ENCODE data around the gene PITPNB. TPM values are rescaled to one million over a fixed set of nuclear protein-coding genes. Genes with fewer than 3 reads are reported as not detected.

PITPNB gene
- total RNA-seq, 1 experiment from 2014 or later: 82.6 TPM

DNA sequence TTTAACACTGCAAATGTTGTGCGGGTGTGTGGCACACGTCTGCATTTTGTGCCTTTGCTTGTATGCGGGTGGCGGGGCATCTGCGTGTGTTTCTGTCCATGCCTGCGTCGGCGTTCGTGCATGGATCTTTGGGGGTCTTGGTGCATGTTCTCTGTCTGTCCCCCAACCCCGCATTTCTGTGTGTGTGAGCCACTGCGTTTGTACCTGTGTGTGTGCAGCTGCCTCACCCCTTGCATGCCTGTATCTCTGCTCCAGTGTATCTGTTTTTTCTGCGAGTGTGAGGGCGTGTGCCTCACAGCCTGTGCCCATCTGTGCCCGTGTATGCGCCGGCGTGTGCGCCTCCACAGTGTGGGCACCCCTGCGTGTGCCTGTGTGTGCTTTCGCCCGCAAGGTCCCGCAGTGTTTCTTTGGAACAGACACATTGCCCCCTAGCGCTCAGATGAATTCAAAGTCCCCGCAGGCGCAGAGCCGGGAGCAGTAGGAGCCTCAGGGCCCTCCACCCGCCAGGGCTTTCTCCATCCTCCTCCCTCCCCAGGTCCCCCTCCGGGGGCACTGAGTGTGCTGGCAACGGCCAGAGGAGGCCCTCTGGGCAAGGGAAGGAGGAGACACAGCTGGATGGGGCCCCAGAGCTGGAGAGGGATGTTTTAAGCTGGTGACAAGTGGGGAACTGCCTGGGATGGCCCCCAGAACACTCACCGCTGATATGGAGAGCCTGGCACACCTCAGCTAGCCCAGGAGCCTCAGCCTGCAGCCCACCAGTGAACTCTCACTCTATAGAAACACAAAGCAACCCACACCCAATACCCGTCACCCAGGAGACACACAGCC is 114.4 kb downstream of the PITPNB start:
- peak; percentile 78 for ATAC-seq
- DNase-seq (ENCODE audit: low read depth, low spot score): no peak
- no peaks in the 10 kb centered on the region for H3K9me3 ChIP-seq (ENCODE audit: control insufficient read depth in 1 of 2, insufficient read depth in 1 of 2, low read depth in 1 of 2, low read length in 2 of 2)
- intact Hi-C loops (cut with micrococcal nuclease): loop anchor here (2.0 to 5.0 kb wide), 2 partner anchors 398 to 1047 kb away; no protein-coding TSS in a partner anchor
- CTCF ChIA-PET: no interaction called here
- no peak overlapping the region for H3K27ac ChIP-seq (ENCODE audit: low read depth, low read length)
- H3K27me3 ChIP-seq (ENCODE audit: insufficient read depth, low read length): no peaks in the 10 kb centered on the region
- H3K9ac ChIP-seq (ENCODE audit: low read length): no peak overlapping the region
- H2AFZ ChIP-seq (ENCODE audit: low read depth, low read length, poor library complexity, severe bottlenecking): peak overlapping the region; percentile 31
- H3K36me3 ChIP-seq (ENCODE audit: control insufficient read depth in 1 of 2, insufficient read depth in 2 of 2, low read length in 2 of 2): no peaks in the 10 kb centered on the region
- RAD21 ChIA-PET (ENCODE audit: low non-redundant PET in 1 of 2, low total read pairs in 2 of 2, uncharacterized antibody in 2 of 2, unreplicated experiment in 2 of 2): interaction anchor here in 1 of 2 experiments (0.6 kb wide), 1 partner anchor 258 kb away, joined by 3 read pairs; no protein-coding TSS in a partner anchor
- peaks cover 6 to 19% of the 10 kb centered on the region in 2 experiments; a peak in 2 of 4 replicates for H3K4me1 ChIP-seq (ENCODE audit: control insufficient read depth in 1 of 2, insufficient read depth in 2 of 2, low read length in 2 of 2)
- H3K9me2 ChIP-seq (ENCODE audit: insufficient read depth): no peaks in the 10 kb centered on the region
- H4K20me1 ChIP-seq (ENCODE audit: insufficient read depth): no peaks in the 10 kb centered on the region
- TF ChIP-seq, protein P1, sequence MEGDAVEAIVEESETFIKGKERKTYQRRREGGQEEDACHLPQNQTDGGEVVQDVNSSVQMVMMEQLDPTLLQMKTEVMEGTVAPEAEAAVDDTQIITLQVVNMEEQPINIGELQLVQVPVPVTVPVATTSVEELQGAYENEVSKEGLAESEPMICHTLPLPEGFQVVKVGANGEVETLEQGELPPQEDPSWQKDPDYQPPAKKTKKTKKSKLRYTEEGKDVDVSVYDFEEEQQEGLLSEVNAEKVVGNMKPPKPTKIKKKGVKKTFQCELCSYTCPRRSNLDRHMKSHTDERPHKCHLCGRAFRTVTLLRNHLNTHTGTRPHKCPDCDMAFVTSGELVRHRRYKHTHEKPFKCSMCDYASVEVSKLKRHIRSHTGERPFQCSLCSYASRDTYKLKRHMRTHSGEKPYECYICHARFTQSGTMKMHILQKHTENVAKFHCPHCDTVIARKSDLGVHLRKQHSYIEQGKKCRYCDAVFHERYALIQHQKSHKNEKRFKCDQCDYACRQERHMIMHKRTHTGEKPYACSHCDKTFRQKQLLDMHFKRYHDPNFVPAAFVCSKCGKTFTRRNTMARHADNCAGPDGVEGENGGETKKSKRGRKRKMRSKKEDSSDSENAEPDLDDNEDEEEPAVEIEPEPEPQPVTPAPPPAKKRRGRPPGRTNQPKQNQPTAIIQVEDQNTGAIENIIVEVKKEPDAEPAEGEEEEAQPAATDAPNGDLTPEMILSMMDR (IDR thresholded peaks at IDR 0.05 in 2 of 3, conservative IDR thresholded peaks at IDR 0.05 in 1 of 3; ENCODE audit: borderline replicate concordance in 1 of 3, insufficient read depth in 1 of 3, low read depth in 2 of 3, low read length in 2 of 3): peak; percentile 50 to 80 (median 76); a peak in 5 of 6 replicates
- TF ChIP-seq POLR2A (IDR thresholded peaks at IDR 0.05; ENCODE audit: borderline replicate concordance, extremely low read depth, insufficient read depth, insufficient read length) (no peak), TCF7L2 (IDR thresholded peaks at IDR 0.05; ENCODE audit: borderline replicate concordance, extremely low read depth, insufficient read depth, insufficient read length) (peak; percentile 36), RAD21 (IDR thresholded peaks at IDR 0.05; ENCODE audit: low read depth) (peak; percentile 84)
- TF ChIP-seq, protein P2, sequence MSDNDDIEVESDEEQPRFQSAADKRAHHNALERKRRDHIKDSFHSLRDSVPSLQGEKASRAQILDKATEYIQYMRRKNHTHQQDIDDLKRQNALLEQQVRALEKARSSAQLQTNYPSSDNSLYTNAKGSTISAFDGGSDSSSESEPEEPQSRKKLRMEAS (IDR thresholded peaks at IDR 0.05): no peak
- no peaks in the 10 kb centered on the region for H3K79me2 ChIP-seq (ENCODE audit: insufficient read depth, low read length)
- H3K4me3 ChIP-seq (replicated peaks in 1 of 2; ENCODE audit: low read depth in 1 of 2, low read length in 2 of 2): no peak overlapping the region
- POLR2A ChIA-PET: no interaction called here
- peak overlapping the region; percentile 54 for H3K4me2 ChIP-seq (ENCODE audit: low read length)
- BruUV-seq (replicated peaks): no TSS peak

Data from HCT116 (cell line).